Activated naive CD4-positive, alpha-beta T cell treated with anti-CD3 and anti-CD28 coated beads, Interleukin-2, amount 50 U/mL, for 16 hours (primary cell): ENCODE results near the gene TMEM242.

Source experiments
- DNase-seq: peaks from one replicate; pipeline ENCODE4 v3.0.0-alpha.2; 2020

TMEM242 gene

DNA sequence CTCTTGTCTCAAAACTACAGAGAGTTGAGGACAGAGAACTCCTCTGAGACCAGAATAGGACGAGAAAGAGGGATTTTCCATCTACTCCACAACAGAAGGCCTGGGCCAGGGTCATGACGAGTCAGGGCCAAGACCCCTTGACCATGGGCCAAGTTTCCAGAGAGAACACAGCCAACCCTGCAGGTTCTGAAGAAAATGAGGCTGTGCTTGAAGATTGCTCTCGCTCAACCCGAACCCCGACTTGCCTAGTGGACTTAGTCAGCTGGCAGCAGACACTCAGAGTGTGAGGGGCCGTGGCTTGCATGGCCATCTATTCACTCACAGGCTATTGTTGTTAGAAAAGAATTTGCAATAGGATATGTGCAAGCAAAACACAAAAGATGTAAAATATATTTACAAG, 54.5 kb downstream of the TMEM242 start:
- DNase-seq = no peak

GRCh38 chr6:157268396-157268795, 54.9 kb downstream of the TMEM242 start:
- DNase-seq = no peak

- DNase-seq = no peak
Measured at GRCh38 chr6:157267654-157268053, 55.7 kb downstream of the TMEM242 start.

DNA sequence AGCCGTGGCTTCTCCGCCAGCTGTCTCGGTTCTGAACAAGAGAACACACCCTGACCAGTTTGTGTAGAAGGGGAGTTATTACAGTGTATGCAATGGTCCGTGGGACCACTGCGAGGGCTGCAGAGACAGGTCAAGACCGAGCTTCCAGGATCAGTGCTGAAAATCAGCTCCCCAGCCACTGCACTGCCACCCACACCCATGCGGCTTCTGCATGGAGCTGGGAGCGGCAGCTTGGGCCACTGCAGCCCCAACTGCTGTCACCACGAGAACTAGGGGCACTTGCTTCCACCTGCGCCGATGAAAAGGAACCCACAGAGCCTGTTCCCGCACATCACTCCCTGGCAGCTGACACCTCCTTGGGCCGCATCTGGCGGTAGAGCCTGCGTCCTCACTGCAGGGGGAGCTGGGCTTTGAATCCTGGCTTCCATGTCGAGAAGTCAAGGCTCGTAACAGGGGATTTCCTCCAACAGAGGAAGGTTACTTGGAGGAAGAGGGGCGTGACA, 56.2 kb downstream of the TMEM242 start:
- no peak for DNase-seq

DNA sequence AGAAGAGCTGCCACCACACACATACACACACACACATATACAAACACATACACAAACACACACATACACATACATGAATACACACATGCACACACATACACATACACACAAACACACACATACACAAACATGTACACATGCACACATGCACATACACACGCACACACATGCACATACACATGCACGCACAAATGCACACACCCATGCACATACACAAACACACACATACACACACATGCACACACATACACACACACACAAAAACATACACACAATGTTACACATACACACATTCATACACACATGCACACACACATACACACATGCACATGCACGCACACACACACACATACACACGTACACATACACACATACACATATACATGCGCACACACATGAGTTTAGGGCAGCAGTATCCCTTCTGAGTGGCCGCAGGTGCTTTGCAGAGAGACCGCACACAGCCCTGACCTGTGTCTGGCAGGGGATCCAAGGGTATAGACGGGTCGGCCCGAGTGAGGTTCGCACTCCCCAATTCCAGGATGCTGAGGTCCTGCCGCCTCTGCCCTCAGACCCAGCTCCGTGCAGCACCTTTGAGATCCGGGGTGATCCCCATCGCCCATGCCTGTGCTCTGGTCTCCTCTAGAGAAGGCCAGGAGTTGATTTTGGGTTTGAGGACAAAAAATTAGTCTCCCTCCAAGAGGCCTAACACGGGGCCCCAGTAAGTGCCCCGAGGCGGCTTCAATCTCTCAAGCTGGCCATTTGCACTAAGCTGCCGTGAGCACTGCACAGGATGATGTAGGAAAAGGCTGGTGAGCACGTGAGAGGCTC, 56.8 kb downstream of the TMEM242 start:
- DNase-seq = no peak

- no peak for DNase-seq
Measured at GRCh38 chr6:157265635-157266034, 57.7 kb downstream of the TMEM242 start.

GRCh38 chr6:157265186-157265585, 58.1 kb downstream of the TMEM242 start:
- DNase-seq = no peak

DNA sequence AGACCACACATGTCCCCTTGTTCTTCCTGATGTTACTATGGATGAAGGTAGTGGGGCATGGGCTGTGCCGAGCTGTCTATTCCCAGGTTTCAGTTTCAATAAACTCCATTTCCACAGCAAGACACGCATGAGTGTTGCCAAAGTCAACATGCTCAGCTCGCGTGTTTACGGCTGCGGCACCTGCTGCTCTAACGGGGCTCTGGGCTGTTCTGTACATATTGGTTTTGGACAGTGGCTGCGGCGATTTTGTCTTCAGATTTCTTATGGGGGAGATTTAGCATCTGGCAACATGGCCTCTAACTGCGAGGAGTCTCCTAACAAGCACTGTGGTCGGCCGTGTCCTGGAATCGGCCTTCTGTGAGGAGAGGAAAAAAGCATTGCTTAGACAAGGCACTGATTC, 58.6 kb downstream of the TMEM242 start:
- no peak for DNase-seq

- DNase-seq = no peak
Measured at GRCh38 chr6:157263881-157264397, 59.4 kb downstream of the TMEM242 start.

GRCh38 chr6:157263146-157263545, 60.2 kb downstream of the TMEM242 start:
- DNase-seq = no peak

DNA sequence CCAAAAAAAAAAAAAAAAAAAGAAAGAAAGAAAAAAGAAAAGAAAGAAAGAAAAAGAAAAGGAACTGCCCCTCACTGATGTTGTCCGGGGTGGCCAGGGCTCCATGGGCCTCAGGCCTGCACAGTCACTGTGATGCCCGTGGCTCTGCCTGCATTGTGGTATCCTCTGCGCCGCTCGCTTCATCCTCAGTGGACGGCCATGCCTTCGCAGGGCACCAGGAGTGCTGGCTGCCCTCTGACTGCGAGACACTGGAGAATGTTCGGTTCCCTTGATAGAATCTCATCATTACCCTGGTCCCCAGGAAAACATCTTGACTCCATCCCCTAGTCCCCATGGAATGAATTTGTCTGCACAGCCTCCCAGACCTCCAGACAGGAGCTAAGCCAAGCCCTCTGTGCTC, 61.7 kb downstream of the TMEM242 start:
- DNase-seq = no peak

- DNase-seq = no peak
Measured at GRCh38 chr6:157260735-157261410, 62.4 kb downstream of the TMEM242 start.

DNA sequence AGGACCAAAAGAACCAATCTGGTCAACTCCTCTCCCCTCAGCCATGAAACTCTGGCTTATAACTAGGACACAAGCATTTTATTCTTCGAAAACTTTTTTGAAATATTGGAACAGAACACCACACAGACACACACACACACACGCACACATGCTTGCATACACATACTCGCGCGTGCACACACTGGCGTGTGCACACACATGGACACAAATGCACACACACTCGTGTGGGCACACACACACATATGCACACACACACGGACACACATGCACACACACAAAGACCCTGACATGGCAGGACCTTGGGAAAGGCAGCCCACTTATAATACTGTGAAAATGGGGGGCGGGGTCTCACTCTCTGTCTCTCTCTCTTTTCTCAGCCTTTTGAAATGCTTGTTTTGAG, 63.9 kb downstream of the TMEM242 start:
- DNase-seq = no peak

- DNase-seq = no peak
Measured at GRCh38 chr6:157258878-157259277, 64.4 kb downstream of the TMEM242 start.

GRCh38 chr6:157255079-157255478, 68.2 kb downstream of the TMEM242 start:
- DNase-seq = no peak

DNA sequence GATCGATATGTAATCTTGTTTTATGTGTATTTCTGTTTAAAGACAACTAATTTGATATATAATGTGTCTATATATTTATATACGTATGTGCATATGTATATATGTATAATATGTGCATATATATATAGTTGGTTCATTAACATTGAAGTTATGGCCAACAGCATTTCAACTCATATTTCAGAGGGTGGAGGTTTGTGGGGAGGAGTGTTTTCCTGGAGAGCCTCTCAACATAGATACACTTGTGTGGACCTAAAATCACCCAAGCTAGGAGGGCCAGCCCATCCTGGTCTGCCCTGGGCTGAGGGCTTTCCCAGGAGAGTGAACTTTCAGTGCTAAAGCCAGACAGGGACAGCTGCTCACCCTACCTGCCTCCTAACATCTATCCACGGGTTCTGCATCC, 68.8 kb downstream of the TMEM242 start:
- DNase-seq = no peak

DNA sequence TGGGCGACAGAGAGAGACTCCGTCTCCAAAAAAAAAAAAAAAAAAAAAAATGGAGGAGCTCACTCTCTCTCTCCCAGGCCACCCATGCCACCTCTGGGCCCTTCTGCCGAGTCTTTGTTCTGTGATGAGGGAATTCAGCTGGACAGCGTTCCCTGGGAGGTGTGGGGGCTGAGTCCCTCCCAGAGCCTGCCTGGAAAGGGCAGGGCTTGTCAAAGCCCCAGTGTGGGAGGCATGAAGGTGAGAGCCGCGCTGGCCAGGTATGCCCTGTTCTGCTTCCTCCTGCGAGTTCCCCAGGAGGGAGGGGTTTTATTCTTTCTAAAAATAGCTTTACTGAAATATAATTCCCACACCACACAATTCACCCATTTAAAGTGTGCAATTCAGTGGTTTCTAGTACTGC, 69.6 kb downstream of the TMEM242 start:
- no peak for DNase-seq

DNA sequence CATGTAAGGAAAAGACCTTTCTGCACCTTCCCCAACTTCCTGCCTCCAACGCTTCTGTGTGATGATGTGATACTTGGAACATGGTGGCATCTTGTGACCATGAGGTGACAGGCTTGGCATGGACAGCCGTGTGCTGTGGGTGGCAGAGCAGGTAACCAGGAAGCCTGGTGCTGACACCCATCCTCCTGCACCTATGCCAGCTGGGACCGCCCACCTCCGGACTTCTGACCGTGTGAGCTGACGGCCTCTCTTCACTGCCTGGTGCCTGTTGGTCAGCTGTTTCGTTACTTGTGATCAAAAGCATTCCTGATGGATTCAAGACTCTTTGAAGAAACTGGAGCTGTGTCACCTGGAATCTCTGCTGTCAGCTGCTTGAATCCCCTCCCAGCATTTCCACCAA, 70.3 kb downstream of the TMEM242 start:
- DNase-seq = no peak

DNA sequence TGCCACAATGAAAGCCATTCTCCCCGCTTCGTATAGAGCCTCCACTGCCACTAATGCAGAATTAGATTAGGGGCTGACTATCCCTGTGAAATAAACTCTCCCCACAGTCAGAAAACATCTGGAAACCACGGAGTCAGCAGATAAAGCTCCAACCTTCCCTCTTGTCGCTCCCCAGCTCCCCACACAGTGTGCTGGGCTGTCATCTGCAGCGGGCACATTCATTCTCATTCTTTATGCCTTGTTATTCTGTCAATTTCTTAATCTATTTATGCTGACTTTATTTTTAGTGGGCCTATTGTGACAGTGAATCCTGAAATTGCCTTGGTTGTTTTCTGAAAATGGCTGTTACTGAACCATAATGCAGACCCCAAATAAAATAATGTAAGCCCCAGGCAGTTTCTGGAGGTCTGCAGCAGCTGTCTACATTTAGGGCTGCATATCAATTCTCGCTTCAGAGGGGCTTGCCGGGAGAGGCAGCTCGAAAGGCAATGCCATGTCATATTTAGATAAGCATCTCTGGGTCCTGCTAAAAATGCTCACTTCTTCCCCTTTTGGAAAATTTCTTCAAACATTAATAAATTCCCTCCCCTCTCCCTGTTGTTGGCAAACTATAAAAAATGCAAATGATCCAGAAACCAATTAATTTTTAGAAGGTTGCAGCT, 71.6 kb downstream of the TMEM242 start:
- no peak for DNase-seq

DNA sequence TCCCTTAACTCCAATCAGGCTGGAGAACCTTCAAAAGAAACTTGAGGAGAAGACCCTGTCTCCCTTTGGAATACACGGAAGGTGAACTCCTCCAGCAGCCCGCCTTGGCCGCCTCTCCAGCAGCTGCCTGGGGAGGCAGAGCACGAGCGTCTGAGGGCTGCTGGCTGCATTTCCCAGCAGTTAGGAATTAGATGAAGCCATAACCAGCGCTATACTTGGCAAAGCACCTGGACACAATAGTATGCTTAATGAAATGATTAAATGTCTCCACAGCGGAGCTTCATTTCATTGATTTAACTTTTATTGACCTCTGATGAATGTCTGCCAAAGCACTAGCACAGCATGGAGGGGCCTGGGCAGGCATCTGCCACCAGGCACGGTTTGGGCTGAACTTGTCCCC, 73.5 kb downstream of the TMEM242 start:
- no peak for DNase-seq

DNA sequence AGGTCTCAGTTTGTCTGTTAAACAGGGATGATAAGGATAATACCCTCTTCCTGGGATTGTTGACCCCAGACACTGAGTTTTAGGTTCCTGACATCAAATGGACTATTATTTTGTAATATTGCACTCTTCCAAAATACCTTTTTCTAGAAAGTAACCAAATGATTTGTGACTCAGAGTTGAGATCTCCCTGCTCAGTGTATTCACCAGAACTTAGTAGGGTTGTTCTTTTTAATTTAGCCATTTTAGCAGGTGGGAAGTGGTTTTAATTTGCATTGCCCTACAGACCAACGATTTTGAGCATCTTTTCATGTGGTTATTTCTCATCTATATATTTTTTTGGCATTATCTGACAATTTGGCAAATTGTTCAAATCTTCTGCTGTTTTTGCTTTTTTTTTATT, 75.1 kb downstream of the TMEM242 start:
- no peak for DNase-seq

DNA sequence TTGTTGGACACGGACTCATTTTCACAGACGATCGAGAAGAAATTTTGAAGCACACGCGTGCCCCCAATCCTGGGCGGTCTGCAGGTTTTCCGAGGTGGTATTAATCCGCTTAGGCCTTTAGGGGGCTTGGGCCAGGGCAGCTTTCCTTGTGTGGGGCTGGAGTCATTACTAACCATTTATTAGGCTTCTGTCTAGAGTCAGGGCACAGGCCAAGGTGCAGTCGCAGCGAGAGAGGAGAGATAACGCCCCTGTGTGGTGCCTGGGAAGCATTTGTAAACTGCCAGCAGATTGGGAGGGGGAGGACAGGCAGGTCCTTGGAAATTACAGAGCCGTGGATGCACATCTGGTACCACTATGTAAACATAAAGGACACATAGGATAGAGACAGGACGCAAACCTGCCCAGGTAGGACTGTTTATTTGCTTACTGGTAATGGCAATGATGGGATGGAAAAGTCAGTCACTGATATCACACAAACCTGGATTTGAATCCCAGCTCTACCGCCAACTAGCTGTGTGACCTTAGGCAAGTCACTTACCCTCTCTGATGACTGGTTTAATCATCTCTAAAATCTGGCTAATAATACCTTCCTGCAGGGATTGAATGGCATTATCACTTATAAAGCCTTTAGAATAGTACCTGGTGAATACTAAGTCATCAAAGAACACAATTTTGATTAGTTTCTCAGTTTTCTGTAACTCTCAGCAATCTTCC, 76.4 kb downstream of the TMEM242 start:
- DNase-seq = no peak

DNA sequence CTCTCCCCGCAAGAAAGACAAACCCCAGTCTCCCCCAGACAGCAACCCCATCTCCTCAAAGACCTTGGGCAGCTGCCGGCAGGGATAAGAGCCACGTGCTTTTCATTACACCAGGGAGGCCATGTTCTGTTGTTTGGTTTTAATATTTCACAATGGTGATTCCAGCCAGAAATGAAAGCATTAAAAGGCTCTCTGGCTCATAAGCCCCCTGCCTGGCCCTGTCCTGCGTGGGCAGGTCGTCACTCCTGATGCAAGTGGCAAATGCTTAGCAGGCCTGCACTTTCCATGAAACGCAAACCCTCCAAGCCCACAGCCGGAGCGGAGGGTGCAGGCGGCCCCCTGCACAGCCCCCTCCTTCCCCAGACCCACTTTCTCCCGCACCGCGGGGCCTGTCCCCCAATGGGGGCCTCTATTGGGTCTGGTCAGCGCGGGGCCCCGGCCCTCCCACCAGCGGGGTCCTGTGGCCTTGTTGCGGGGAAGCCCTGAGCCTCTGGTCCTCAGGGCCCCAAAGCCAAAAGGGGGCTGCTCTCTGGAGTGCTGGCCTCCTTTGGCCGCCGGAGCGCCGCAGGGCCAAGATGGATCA, 77.2 kb downstream of the TMEM242 start:
- DNase-seq = no peak
